ENCODE measurements around the gene FOXP4.

DNA sequence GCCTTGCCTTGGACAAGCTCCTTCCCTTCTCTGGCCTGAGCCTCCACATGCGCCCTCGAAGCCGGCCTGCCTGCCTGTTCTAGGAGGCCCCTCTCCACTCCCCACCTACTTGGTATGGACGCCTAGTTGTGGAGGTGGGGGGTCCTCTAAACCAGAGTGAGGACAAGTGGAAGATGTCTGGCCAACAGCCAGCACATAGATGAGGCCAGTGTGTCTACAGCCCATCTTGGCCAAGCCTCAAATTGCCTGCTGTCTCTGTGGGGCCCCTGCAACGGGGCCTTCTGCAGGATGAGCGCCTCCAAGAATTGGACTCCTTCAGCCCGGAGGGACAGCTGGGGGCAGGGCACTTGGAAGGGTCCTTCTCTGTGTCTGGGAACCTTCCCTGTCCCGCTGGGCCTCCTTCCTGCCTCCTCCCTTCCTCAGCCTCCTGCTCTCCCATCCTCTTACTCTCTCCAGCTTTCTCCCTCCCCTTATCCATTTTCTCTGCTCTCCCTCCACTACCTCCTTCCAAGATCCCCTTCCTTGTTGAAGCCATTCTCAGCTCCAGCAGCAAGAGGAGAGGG is 93.7 kb downstream of the FOXP4 start:
- TF ChIP-seq, protein P1, sequence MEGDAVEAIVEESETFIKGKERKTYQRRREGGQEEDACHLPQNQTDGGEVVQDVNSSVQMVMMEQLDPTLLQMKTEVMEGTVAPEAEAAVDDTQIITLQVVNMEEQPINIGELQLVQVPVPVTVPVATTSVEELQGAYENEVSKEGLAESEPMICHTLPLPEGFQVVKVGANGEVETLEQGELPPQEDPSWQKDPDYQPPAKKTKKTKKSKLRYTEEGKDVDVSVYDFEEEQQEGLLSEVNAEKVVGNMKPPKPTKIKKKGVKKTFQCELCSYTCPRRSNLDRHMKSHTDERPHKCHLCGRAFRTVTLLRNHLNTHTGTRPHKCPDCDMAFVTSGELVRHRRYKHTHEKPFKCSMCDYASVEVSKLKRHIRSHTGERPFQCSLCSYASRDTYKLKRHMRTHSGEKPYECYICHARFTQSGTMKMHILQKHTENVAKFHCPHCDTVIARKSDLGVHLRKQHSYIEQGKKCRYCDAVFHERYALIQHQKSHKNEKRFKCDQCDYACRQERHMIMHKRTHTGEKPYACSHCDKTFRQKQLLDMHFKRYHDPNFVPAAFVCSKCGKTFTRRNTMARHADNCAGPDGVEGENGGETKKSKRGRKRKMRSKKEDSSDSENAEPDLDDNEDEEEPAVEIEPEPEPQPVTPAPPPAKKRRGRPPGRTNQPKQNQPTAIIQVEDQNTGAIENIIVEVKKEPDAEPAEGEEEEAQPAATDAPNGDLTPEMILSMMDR (conservative IDR thresholded peaks at IDR 0.05; ENCODE audit: low read length), result no peak
- no peak for TF ChIP-seq EZH2phosphoT487 (IDR thresholded peaks at IDR 0.05; ENCODE audit: borderline replicate concordance, low read depth, low read length)

All from OCI-LY7 (cell line).